HEK293 (cell line): ENCODE results near the gene CHCHD2.

ENCODE experiments used
- CTCF ChIA-PET: fragments of 350-600 bp; formaldehyde crosslinking; extraction: SDS; loops from one replicate; lab custom pipeline; 2021; ENCODE audit warnings: antibody characterized with exemption; lab: Yijun Ruan, JAX
- POLR2A ChIA-PET: fragments of 300-600 bp; formaldehyde crosslinking; extraction: SDS; loops from one replicate; lab custom pipeline; 2020; ENCODE audit warnings: antibody characterized with exemption, inconsistent platforms; lab: Yijun Ruan, JAX
- H3K27ac ChIP-seq: fragments of 200-500 bp; sonication (Bioruptor generic); 2 replicates; pipeline ENCODE4 v1.5.1; 2014; ENCODE audit warnings: low read depth, low read length, control low read depth, inconsistent platforms; ENCODE audit errors: extremely low read depth
- H3K36me3 ChIP-seq, 2 experiments: fragments of 200-500 bp in 1 of 2; sonication (Bioruptor generic) in 1 of 2; 1 replicate in 1 of 2; 2 replicates in 1 of 2; pipeline ENCODE4 v1.5.1; 2014 to 2017; ENCODE audit warnings: inconsistent platforms in 2 of 2, low read length in 2 of 2; ENCODE audit not compliant: control insufficient read depth in 2 of 2, insufficient read depth in 1 of 2
- H3K4me1 ChIP-seq: fragments of 200-500 bp; sonication (Bioruptor generic); 2 replicates; pipeline ENCODE4 v1.5.1; 2014; ENCODE audit warnings: mild to moderate bottlenecking, low read length, inconsistent platforms; ENCODE audit not compliant: control insufficient read depth, insufficient read depth
- H3K4me3 ChIP-seq: 2 replicates; pipeline ENCODE4 v1.5.1; 2011; ENCODE audit warnings: low read depth, mild to moderate bottlenecking, control low read depth, low read length, moderate library complexity
- H3K9me3 ChIP-seq: fragments of 200-500 bp; sonication (Bioruptor generic); 2 replicates; pipeline ENCODE4 v1.5.1; 2014; ENCODE audit warnings: low read depth, low read length, inconsistent platforms; ENCODE audit not compliant: control insufficient read depth, insufficient read depth
- EGR2 ChIP-seq: fragments of 450-650 bp; formaldehyde crosslinking; IDR thresholded peaks from 2 replicates; pipeline ENCODE4 v1.5.1; 2016; ENCODE audit warnings: low read depth, missing biosample characterization, missing genetic modification characterization
- ELK4 ChIP-seq: IDR thresholded peaks from 2 replicates; pipeline ENCODE4 v1.6.1; 2011; ENCODE audit warnings: mild to moderate bottlenecking, low read depth, low read length, borderline replicate concordance
- KLF1 ChIP-seq: fragments of 450-650 bp; formaldehyde crosslinking; IDR thresholded peaks from 2 replicates; pipeline ENCODE4 v1.5.1; 2016; ENCODE audit warnings: missing biosample characterization, missing genetic modification characterization
- KLF10 ChIP-seq: fragments of 450-650 bp; IDR thresholded peaks from 2 replicates; pipeline ENCODE4 v1.5.1; 2018; ENCODE audit warnings: missing biosample characterization, mild to moderate bottlenecking, missing genetic modification characterization
- MEIS1 ChIP-seq: sonication (generic); formaldehyde crosslinking; IDR thresholded peaks from 2 replicates; pipeline ENCODE4 v1.8.1; 2022; ENCODE audit warnings: missing genetic modification reagents, mild to moderate bottlenecking, borderline replicate concordance
- OSR2 ChIP-seq: fragments of 450-650 bp; formaldehyde crosslinking; IDR thresholded peaks from 2 replicates; pipeline ENCODE4 v1.5.1; 2016; ENCODE audit warnings: missing biosample characterization, missing genetic modification characterization
- TRIM28 ChIP-seq: IDR thresholded peaks from 2 replicates; pipeline ENCODE4 v1.6.1; 2011; ENCODE audit warnings: low read length, control low read depth, borderline replicate concordance
- WT1 ChIP-seq: fragments of 450-650 bp; formaldehyde crosslinking; IDR thresholded peaks from 2 replicates; pipeline ENCODE4 v1.5.1; 2016; ENCODE audit warnings: missing biosample characterization, missing genetic modification characterization
- ZBTB20 ChIP-seq: fragments of 450-650 bp; formaldehyde crosslinking; IDR thresholded peaks from 2 replicates; pipeline ENCODE4 v1.5.1; 2016; ENCODE audit warnings: missing biosample characterization, missing genetic modification characterization
- ZNF223 ChIP-seq: fragments of 450-650 bp; formaldehyde crosslinking; IDR thresholded peaks from 2 replicates; pipeline ENCODE4 v1.5.1; 2016; ENCODE audit warnings: missing biosample characterization, missing genetic modification characterization
- ZNF23 ChIP-seq: fragments of 450-650 bp; formaldehyde crosslinking; IDR thresholded peaks from 2 replicates; pipeline ENCODE4 v1.5.1; 2016; ENCODE audit warnings: missing biosample characterization, missing genetic modification characterization, borderline replicate concordance
- ZNF26 ChIP-seq: fragments of 450-650 bp; formaldehyde crosslinking; IDR thresholded peaks from 2 replicates; pipeline ENCODE4 v1.5.1; 2016; ENCODE audit warnings: missing biosample characterization, missing genetic modification characterization
- ZNF324 ChIP-seq: fragments of 450-650 bp; formaldehyde crosslinking; IDR thresholded peaks from 2 replicates; pipeline ENCODE4 v1.5.1; 2016; ENCODE audit warnings: missing biosample characterization, missing genetic modification characterization
- ZNF335 ChIP-seq: fragments of 450-650 bp; formaldehyde crosslinking; conservative IDR thresholded peaks from 2 replicates; pipeline ENCODE4 v1.5.1; 2016; ENCODE audit warnings: missing biosample characterization, missing genetic modification characterization
- ZNF350 ChIP-seq: fragments of 450-650 bp; formaldehyde crosslinking; IDR thresholded peaks from 2 replicates; pipeline ENCODE4 v1.5.0; 2017; ENCODE audit warnings: missing biosample characterization, mild to moderate bottlenecking, missing genetic modification characterization
- ZNF404 ChIP-seq: fragments of 450-650 bp; formaldehyde crosslinking; IDR thresholded peaks from 2 replicates; pipeline ENCODE4 v1.5.1; 2017; ENCODE audit warnings: missing biosample characterization, missing genetic modification characterization
- ZNF426 ChIP-seq: fragments of 450-650 bp; formaldehyde crosslinking; IDR thresholded peaks from 2 replicates; pipeline ENCODE4 v1.5.1; 2017; ENCODE audit warnings: missing biosample characterization, missing genetic modification characterization, mild to moderate bottlenecking, inconsistent platforms, moderate library complexity
- ZNF473 ChIP-seq: fragments of 450-650 bp; formaldehyde crosslinking; IDR thresholded peaks from 2 replicates; pipeline ENCODE4 v1.5.1; 2017; ENCODE audit warnings: missing biosample characterization, missing genetic modification characterization
- ZNF518A ChIP-seq: fragments of 450-650 bp; formaldehyde crosslinking; conservative IDR thresholded peaks from 2 replicates; pipeline ENCODE4 v1.5.1; 2016; ENCODE audit warnings: low read depth, missing biosample characterization, missing genetic modification characterization
- ZNF561 ChIP-seq: fragments of 450-650 bp; IDR thresholded peaks from 2 replicates; pipeline ENCODE4 v1.5.1; 2018; ENCODE audit warnings: missing biosample characterization, missing genetic modification characterization, borderline replicate concordance
- ZNF580 ChIP-seq: fragments of 450-650 bp; formaldehyde crosslinking; IDR thresholded peaks from 2 replicates; pipeline ENCODE4 v1.5.1; 2016; ENCODE audit warnings: missing biosample characterization, missing genetic modification characterization
- ZNF600 ChIP-seq: fragments of 450-650 bp; formaldehyde crosslinking; IDR thresholded peaks from 2 replicates; pipeline ENCODE4 v1.5.1; 2016; ENCODE audit warnings: missing biosample characterization, missing genetic modification characterization
- ZNF610 ChIP-seq: fragments of 450-650 bp; formaldehyde crosslinking; IDR thresholded peaks from 2 replicates; pipeline ENCODE4 v1.5.1; 2016; ENCODE audit warnings: missing biosample characterization, missing genetic modification characterization, borderline replicate concordance
- ZNF624 ChIP-seq: fragments of 450-650 bp; formaldehyde crosslinking; IDR thresholded peaks from 2 replicates; pipeline ENCODE4 v1.5.1; 2017; ENCODE audit warnings: missing biosample characterization, missing genetic modification characterization
- ZNF660 ChIP-seq: fragments of 450-650 bp; IDR thresholded peaks from 2 replicates; pipeline ENCODE4 v1.5.1; 2018; ENCODE audit warnings: missing biosample characterization, mild to moderate bottlenecking, missing genetic modification characterization
- ZNF701 ChIP-seq: fragments of 450-650 bp; formaldehyde crosslinking; IDR thresholded peaks from 2 replicates; pipeline ENCODE4 v1.5.1; 2016; ENCODE audit warnings: missing biosample characterization, missing genetic modification characterization
- ZNF707 ChIP-seq: fragments of 450-650 bp; formaldehyde crosslinking; IDR thresholded peaks from 2 replicates; pipeline ENCODE4 v1.5.1; 2016; ENCODE audit warnings: missing biosample characterization, missing genetic modification characterization
- ZNF830 ChIP-seq: fragments of 450-650 bp; IDR thresholded peaks from 2 replicates; pipeline ENCODE4 v1.5.0; 2018; ENCODE audit warnings: missing biosample characterization, missing genetic modification characterization, low read depth, mild to moderate bottlenecking, moderate library complexity
- ZNF837 ChIP-seq: fragments of 450-650 bp; formaldehyde crosslinking; IDR thresholded peaks from 2 replicates; pipeline ENCODE4 v1.5.1; 2016; ENCODE audit warnings: missing biosample characterization, missing genetic modification characterization
- ZSCAN30 ChIP-seq: fragments of 450-650 bp; IDR thresholded peaks from 2 replicates; pipeline ENCODE4 v1.5.1; 2018; ENCODE audit warnings: missing biosample characterization, mild to moderate bottlenecking, missing genetic modification characterization, moderate library complexity
- ZXDB ChIP-seq: fragments of 450-650 bp; formaldehyde crosslinking; IDR thresholded peaks from 2 replicates; pipeline ENCODE4 v1.5.1; 2016; ENCODE audit warnings: missing biosample characterization, missing genetic modification characterization

Gene CHCHD2

GRCh38 chr7:56106108-56107073 lies at the start of gene CHCHD2:
Gene CHCHD2 (minus strand): TSS chr7:56106476. CDS start chr7:56106413, 63 bp downstream.
- H3K4me1 ChIP-seq = no peaks in the 10 kb centered on the region
- H3K4me3 ChIP-seq = peak within 1 kb of the TSS; percentile 68
- H3K36me3 ChIP-seq = peaks cover 25 to 30% of the 10 kb centered on the region in 2 experiments
- ChIA-PET POLR2A (interaction anchor here (1.1 to 1.8 kb wide), 4 partner anchors 42 to 1347 kb away, joined by 3 to 14 read pairs (median 6); partner anchors contain the start of genes CCT6A, PSPH, SEC61G and SUMF2), CTCF (interaction anchor here (0.5 to 0.6 kb wide), 2 partner anchors 19 to 130 kb away, joined by 3 read pairs; no protein-coding TSS in a partner anchor)
- H3K27ac ChIP-seq = peak within 1 kb of the TSS; percentile 58
- H3K9me3 ChIP-seq = no peaks in the 10 kb centered on the region
- TF ChIP-seq ZNF404 (tag by site-specific recombination) (no peak), ZNF23 (tag by site-specific recombination) (no peak), ZNF660 (tag by site-specific recombination) (peak; percentile 62; the same call in 1 of the 2 replicates), ZSCAN30 (peak; percentile 62; the same call in 1 of the 2 replicates), TRIM28 (no peak; the same call in 1 of the 2 replicates), ZNF335 (tag by site-specific recombination) (peak; percentile 66), ZNF324 (no peak), ZNF830 (tag by site-specific recombination) (no peak), ZNF223 (tag by site-specific recombination) (no peak), ZNF561 (tag by site-specific recombination) (no peak), ZNF580 (tag by site-specific recombination) (peak; percentile 97), KLF1 (tag by site-specific recombination) (peak; percentile 27; the same call in 1 of the 2 replicates), ZNF473 (tag by site-specific recombination) (no peak), ZNF426 (tag by site-specific recombination) (no peak), ZNF837 (tag by site-specific recombination) (no peak), ZNF600 (tag by site-specific recombination) (no peak), EGR2 (tag by site-specific recombination) (peak; percentile 79), MEIS1 (CRISPR knock-in tag) (no peak), ZNF701 (tag by site-specific recombination) (no peak), WT1 (tag by site-specific recombination) (no peak), ZNF518A (peak; percentile 98), KLF10 (tag by site-specific recombination) (no peak), ZBTB20 (tag by site-specific recombination) (no peak), ZNF26 (no peak), ZNF624 (no peak), ZNF350 (tag by site-specific recombination) (no peak), ELK4 (no peak), ZXDB (tag by site-specific recombination) (peak; percentile 73), ZNF610 (tag by site-specific recombination) (no peak), OSR2 (tag by site-specific recombination) (no peak), ZNF707 (tag by site-specific recombination) (no peak)
